Measurements from ENCODE around the gene OPCML. TPM values are rescaled to one million over a fixed set of nuclear protein-coding genes. Genes with fewer than 3 reads are reported as not detected.

OPCML gene
- total RNA-seq, 1 experiment from 2014 or later: not detected

DNA sequence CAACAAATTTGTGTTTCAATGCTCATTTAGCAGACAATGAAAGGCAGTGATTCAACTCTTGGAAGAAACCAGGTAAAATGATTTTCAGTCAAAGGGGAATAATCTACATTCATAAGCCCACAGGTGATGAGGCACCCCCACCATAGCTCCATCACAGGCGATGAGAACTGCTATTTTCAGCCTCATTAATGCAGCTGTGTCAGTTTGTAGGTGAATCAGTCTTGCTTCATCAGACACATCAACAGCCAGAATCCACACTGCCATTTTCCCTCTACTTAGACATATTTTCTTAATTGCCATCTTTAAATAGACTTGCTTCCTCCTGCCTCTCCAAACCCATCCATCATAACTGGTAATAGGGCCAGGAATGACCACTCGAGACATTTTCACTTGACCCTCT is 701.0 kb downstream of the OPCML start:
- in situ Hi-C loops (cut with HindIII; ENCODE audit: low pct_unique_long_range_greater_than_20kb, low sequenced_read_pairs): no loop called here
- Histone ChIP-seq H3K36me3 (ENCODE audit: control insufficient read depth, insufficient read depth, low read length) (no peaks in the 10 kb centered on the region), H3K4me3 (ENCODE audit: low read depth in 2 of 2, low read length in 2 of 2) (no peak overlapping the region), H3K27ac (ENCODE audit: low read length) (no peak overlapping the region), H3K27me3 (ENCODE audit: control insufficient read depth, insufficient read depth, low read length) (no peaks in the 10 kb centered on the region), H3K4me1 (ENCODE audit: control insufficient read depth, insufficient read depth, low read length) (no peaks in the 10 kb centered on the region), H3K9me3 (ENCODE audit: control insufficient read depth, insufficient read depth, low read depth, low read length) (no peaks in the 10 kb centered on the region)
- TF ChIP-seq, protein P1, sequence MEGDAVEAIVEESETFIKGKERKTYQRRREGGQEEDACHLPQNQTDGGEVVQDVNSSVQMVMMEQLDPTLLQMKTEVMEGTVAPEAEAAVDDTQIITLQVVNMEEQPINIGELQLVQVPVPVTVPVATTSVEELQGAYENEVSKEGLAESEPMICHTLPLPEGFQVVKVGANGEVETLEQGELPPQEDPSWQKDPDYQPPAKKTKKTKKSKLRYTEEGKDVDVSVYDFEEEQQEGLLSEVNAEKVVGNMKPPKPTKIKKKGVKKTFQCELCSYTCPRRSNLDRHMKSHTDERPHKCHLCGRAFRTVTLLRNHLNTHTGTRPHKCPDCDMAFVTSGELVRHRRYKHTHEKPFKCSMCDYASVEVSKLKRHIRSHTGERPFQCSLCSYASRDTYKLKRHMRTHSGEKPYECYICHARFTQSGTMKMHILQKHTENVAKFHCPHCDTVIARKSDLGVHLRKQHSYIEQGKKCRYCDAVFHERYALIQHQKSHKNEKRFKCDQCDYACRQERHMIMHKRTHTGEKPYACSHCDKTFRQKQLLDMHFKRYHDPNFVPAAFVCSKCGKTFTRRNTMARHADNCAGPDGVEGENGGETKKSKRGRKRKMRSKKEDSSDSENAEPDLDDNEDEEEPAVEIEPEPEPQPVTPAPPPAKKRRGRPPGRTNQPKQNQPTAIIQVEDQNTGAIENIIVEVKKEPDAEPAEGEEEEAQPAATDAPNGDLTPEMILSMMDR (IDR thresholded peaks at IDR 0.05): no peak
- TF ChIP-seq POLR2AphosphoS5 (IDR thresholded peaks at IDR 0.05; ENCODE audit: low read depth, low read length) (no peak), TCF7L2 (IDR thresholded peaks at IDR 0.05; ENCODE audit: low read depth, low read length) (no peak), SIN3A (IDR thresholded peaks at IDR 0.05; ENCODE audit: borderline replicate concordance, insufficient read depth, low read depth, low read length) (no peak)
- TF ChIP-seq, protein P2, sequence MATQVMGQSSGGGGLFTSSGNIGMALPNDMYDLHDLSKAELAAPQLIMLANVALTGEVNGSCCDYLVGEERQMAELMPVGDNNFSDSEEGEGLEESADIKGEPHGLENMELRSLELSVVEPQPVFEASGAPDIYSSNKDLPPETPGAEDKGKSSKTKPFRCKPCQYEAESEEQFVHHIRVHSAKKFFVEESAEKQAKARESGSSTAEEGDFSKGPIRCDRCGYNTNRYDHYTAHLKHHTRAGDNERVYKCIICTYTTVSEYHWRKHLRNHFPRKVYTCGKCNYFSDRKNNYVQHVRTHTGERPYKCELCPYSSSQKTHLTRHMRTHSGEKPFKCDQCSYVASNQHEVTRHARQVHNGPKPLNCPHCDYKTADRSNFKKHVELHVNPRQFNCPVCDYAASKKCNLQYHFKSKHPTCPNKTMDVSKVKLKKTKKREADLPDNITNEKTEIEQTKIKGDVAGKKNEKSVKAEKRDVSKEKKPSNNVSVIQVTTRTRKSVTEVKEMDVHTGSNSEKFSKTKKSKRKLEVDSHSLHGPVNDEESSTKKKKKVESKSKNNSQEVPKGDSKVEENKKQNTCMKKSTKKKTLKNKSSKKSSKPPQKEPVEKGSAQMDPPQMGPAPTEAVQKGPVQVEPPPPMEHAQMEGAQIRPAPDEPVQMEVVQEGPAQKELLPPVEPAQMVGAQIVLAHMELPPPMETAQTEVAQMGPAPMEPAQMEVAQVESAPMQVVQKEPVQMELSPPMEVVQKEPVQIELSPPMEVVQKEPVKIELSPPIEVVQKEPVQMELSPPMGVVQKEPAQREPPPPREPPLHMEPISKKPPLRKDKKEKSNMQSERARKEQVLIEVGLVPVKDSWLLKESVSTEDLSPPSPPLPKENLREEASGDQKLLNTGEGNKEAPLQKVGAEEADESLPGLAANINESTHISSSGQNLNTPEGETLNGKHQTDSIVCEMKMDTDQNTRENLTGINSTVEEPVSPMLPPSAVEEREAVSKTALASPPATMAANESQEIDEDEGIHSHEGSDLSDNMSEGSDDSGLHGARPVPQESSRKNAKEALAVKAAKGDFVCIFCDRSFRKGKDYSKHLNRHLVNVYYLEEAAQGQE (IDR thresholded peaks at IDR 0.05; ENCODE audit: insufficient read depth in 1 of 2, low read depth in 2 of 2, low read length in 1 of 2): no peak
- CTCF ChIA-PET: no interaction called here
- DNase-seq (ENCODE audit: low read depth, low spot score) (no peak), ATAC-seq (no peak)
- BruUV-seq (replicated peaks): no TSS peak
- POLR2A ChIA-PET: no interaction called here
- intact Hi-C loops (cut with micrococcal nuclease; ENCODE audit: unreplicated experiment): no loop called here

DNA sequence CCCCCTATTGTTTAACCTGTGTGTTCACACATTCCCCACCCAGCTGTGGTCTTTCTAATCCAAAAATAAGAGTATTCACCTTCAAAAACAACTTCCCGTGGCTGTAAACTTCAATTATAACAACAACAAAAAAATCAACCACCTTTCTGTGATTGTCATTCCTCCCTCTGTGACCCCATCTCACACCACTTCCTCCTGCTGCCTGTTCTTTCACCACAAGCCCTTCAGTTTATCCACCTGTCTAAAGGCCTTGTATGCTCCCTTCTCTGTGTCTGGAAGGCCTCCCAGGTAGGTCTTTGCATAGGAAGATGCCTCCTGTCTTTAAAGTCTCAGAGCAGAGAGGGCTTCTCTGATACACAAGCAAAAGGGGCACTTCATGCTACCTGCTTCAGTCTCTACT is 707.7 kb downstream of the OPCML start:
- no peak for DNase-seq (ENCODE audit: low read depth, low spot score)
- Histone ChIP-seq H3K4me3 (ENCODE audit: low read depth in 2 of 2, low read length in 2 of 2) (no peak overlapping the region), H3K27ac (ENCODE audit: low read length) (no peak overlapping the region), H3K36me3 (ENCODE audit: control insufficient read depth, insufficient read depth, low read length) (no peaks in the 10 kb centered on the region), H3K9me3 (ENCODE audit: control insufficient read depth, insufficient read depth, low read depth, low read length) (no peaks in the 10 kb centered on the region), H3K4me1 (ENCODE audit: control insufficient read depth, insufficient read depth, low read length) (no peaks in the 10 kb centered on the region), H3K27me3 (ENCODE audit: control insufficient read depth, insufficient read depth, low read length) (no peaks in the 10 kb centered on the region)
- no peak for TF ChIP-seq SIN3A (IDR thresholded peaks at IDR 0.05; ENCODE audit: borderline replicate concordance, insufficient read depth, low read depth, low read length)
- TF ChIP-seq TCF7L2 (IDR thresholded peaks at IDR 0.05; ENCODE audit: low read depth, low read length): no peak
- in situ Hi-C loops (cut with HindIII; ENCODE audit: low pct_unique_long_range_greater_than_20kb, low sequenced_read_pairs): no loop called here
- CTCF ChIA-PET: no interaction called here
- no peak for ATAC-seq
- intact Hi-C loops (cut with micrococcal nuclease; ENCODE audit: unreplicated experiment): no loop called here
- no TSS peak for BruUV-seq (replicated peaks)
- POLR2A ChIA-PET: no interaction called here

GRCh38 chr11:132822276-132822675 is 710.0 kb downstream of the OPCML start:
- no TSS peak for BruUV-seq (replicated peaks)

More at GRCh38 chr11:132822276-132822675, 710.0 kb downstream of the OPCML start:
- intact Hi-C loops (cut with micrococcal nuclease; ENCODE audit: unreplicated experiment): no loop called here
- Histone ChIP-seq H3K36me3 (ENCODE audit: control insufficient read depth, insufficient read depth, low read length) (no peaks in the 10 kb centered on the region), H3K4me1 (ENCODE audit: control insufficient read depth, insufficient read depth, low read length) (no peaks in the 10 kb centered on the region), H3K9me3 (ENCODE audit: control insufficient read depth, insufficient read depth, low read depth, low read length) (no peaks in the 10 kb centered on the region), H3K4me3 (ENCODE audit: low read depth in 2 of 2, low read length in 2 of 2) (no peak overlapping the region), H3K27ac (ENCODE audit: low read length) (no peak overlapping the region), H3K27me3 (ENCODE audit: control insufficient read depth, insufficient read depth, low read length) (no peaks in the 10 kb centered on the region)
- no peak for DNase-seq (ENCODE audit: low read depth, low spot score)
- ATAC-seq: no peak
- TF ChIP-seq, protein P2 (IDR thresholded peaks at IDR 0.05; ENCODE audit: insufficient read depth in 1 of 2, low read depth in 2 of 2, low read length in 1 of 2): no peak
- POLR2A ChIA-PET: no interaction called here
- CTCF ChIA-PET: no interaction called here
- in situ Hi-C loops (cut with HindIII; ENCODE audit: low pct_unique_long_range_greater_than_20kb, low sequenced_read_pairs): no loop called here
